Measurements from ENCODE around the gene GP1BA. TPM values are rescaled to one million over a fixed set of nuclear protein-coding genes. Genes with fewer than 3 reads are reported as not detected.

Gene GP1BA
- total RNA-seq, 4 donors from 2014 or later: not detected

GRCh38 chr17:4948166-4948930 lies 16.3 kb downstream of the GP1BA start, which contains the start of gene PFN1:
Gene PFN1, minus strand, starts transcription at chr17:4948530. Its CDS starts 136 bp downstream, at chr17:4948394.
- peaks cover 52 to 58% of the 10 kb centered on the region in 2 donors for H3K4me1 ChIP-seq
- intact Hi-C loops (cut with DNase I; ENCODE audit: low total_unique reads): loop anchor here (1.0 kb wide), 1 partner anchor 52 kb away; no protein-coding TSS in a partner anchor

GRCh38 chr17:4948931-4949320 lies 16.8 kb downstream of the GP1BA start:
- peaks cover 58 to 64% of the 10 kb centered on the region in 2 donors for H3K4me1 ChIP-seq
- in situ Hi-C loops (cut with MboI; ENCODE audit: low sequenced_read_pairs in 4 of 4): no loop called here

More at GRCh38 chr17:4948166-4948930, 16.3 kb downstream of the GP1BA start, which contains the start of gene PFN1:
- DNase-seq (peak; percentile 86 to 92), ATAC-seq (peak; percentile 47 to 64)
- peak within 1 kb of the TSS; percentile 85 to 99 (median 96) for H3K4me3 ChIP-seq
- TF ChIP-seq POLR2A (IDR thresholded peaks at IDR 0.05): peak; percentile 91 to 96
- no peak for TF ChIP-seq CTCF (IDR thresholded peaks at IDR 0.05 in 4 of 5, conservative IDR thresholded peaks at IDR 0.05 in 1 of 5)
- in situ Hi-C loops (cut with MboI; ENCODE audit: low sequenced_read_pairs in 4 of 4): no loop called here
- H3K36me3 ChIP-seq: peaks cover 0 to 27% of the 10 kb centered on the region in 2 donors
- H3K9me3 ChIP-seq: no peaks in the 10 kb centered on the region
- no peaks in the 10 kb centered on the region for H3K27me3 ChIP-seq
- peak within 1 kb of the TSS; percentile 96 to 100 (median 98) for H3K27ac ChIP-seq

DNA sequence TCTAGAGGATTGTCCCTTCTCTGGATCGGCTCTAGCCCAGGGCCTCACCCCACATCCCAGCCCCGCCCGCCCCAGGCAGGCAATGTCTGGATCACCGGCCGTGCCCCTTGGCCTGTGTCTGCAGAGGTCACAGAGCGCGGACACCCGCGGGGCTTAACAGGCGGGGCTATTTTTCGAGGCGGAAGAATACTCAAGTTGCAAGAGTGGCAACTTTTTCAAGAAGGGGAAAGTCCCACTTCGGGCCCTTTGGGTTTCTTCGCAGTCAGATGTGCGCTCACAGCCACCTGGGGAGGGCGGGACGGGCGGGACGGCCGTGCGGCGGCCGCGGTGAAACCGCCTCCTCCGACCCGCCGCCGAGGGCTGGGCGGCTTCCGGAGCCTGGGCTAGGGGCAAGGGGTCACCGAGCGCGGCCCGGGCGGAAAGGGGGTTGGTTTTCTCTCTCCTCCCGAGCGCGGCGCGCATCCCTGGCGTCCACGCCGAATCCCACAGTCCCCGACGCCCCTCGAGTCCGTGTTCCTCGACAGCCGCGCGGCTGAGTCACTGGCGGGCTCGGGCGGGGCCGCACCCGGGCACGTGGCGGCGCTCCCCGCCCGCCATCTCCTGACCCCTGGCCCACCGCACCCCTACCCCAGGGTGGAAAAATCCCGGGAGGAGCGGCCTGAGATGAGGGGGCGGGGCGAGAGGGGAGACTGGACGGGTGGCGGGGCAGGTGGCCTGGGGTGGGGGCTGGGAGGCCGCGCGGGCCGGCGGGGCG lies 17.4 kb downstream of the GP1BA start:
- Histone ChIP-seq H3K27ac (peak overlapping the region; percentile 96 to 100 (median 98)), H3K36me3 (peaks cover 0 to 22% of the 10 kb centered on the region in 2 donors), H3K27me3 (no peaks in the 10 kb centered on the region), H3K4me1 (peaks cover 62 to 67% of the 10 kb centered on the region in 2 donors), H3K9me3 (no peaks in the 10 kb centered on the region), H3K4me3 (peak overlapping the region; percentile 85 to 99 (median 96))
- intact Hi-C loops (cut with DNase I; ENCODE audit: low total_unique reads) (loop anchor here (1.0 to 5.0 kb wide), 2 partner anchors 18 to 1032 kb away; partner anchors contain the start of genes P2RX1 and SPAG7), in situ Hi-C loops (cut with MboI; ENCODE audit: low sequenced_read_pairs in 4 of 4) (no loop called here)
- no peak for TF ChIP-seq CTCF (IDR thresholded peaks at IDR 0.05 in 4 of 5, conservative IDR thresholded peaks at IDR 0.05 in 1 of 5)
- TF ChIP-seq POLR2A (IDR thresholded peaks at IDR 0.05): peak; percentile 36 to 45
- ATAC-seq (peak; percentile 11 to 12), DNase-seq (peak; percentile 79 to 89)

More at GRCh38 chr17:4948931-4949320, 16.8 kb downstream of the GP1BA start:
- DNase-seq: peak; percentile 71 to 86
- Histone ChIP-seq H3K36me3 (peaks cover 0 to 22% of the 10 kb centered on the region in 2 donors), H3K9me3 (no peaks in the 10 kb centered on the region), H3K27ac (peak overlapping the region; percentile 96 to 100 (median 98)), H3K4me3 (peak overlapping the region; percentile 85 to 99 (median 96)), H3K27me3 (no peaks in the 10 kb centered on the region)
- peak; percentile 15 to 78 for TF ChIP-seq POLR2A (IDR thresholded peaks at IDR 0.05)
- TF ChIP-seq CTCF (IDR thresholded peaks at IDR 0.05 in 4 of 5, conservative IDR thresholded peaks at IDR 0.05 in 1 of 5): no peak
- intact Hi-C loops (cut with DNase I; ENCODE audit: low total_unique reads): loop anchor here (1.0 kb wide), 2 partner anchors 18 to 51 kb away; partner anchors contain the start of gene SPAG7
- peak; percentile 47 to 53 for ATAC-seq

- peak overlapping the region; percentile 96 to 100 (median 98) for H3K27ac ChIP-seq
- TF ChIP-seq POLR2A (IDR thresholded peaks at IDR 0.05) (peak; percentile 69 to 72), CTCF (IDR thresholded peaks at IDR 0.05 in 4 of 5, conservative IDR thresholded peaks at IDR 0.05 in 1 of 5) (no peak)
- peak overlapping the region; percentile 85 to 99 (median 96) for H3K4me3 ChIP-seq
- ATAC-seq: peak in 1 of 2 donors; percentile 12
- peaks cover 0 to 17% of the 10 kb centered on the region in 2 donors for H3K36me3 ChIP-seq
- no peaks in the 10 kb centered on the region for H3K9me3 ChIP-seq
- intact Hi-C loops (cut with DNase I; ENCODE audit: low total_unique reads): loop anchor here (5.0 kb wide), 1 partner anchor 1033 kb away; the partner anchor contains the start of gene P2RX1
- H3K4me1 ChIP-seq: peaks cover 61 to 65% of the 10 kb centered on the region in 2 donors
- H3K27me3 ChIP-seq: no peaks in the 10 kb centered on the region
- in situ Hi-C loops (cut with MboI; ENCODE audit: low sequenced_read_pairs in 4 of 4): no loop called here
- peak in 1 of 2 donors; percentile 71 for DNase-seq
These were observed 18.1 kb downstream of the GP1BA start for GRCh38 chr17:4950075-4950745.
